ENCODE data around the gene MRPL47. TPM values are rescaled to one million over a fixed set of nuclear protein-coding genes. Genes with fewer than 3 reads are reported as not detected.

Gene MRPL47
- polyA plus RNA-seq, 1 donor (not counting 4 experiments of a cell fraction or from before 2014, with no cell fraction given), result 80.8 TPM

- FAIRE-seq, result no peak
- no peak overlapping the region for H3K27ac ChIP-seq (ENCODE audit: control insufficient read depth, insufficient read depth, low read length)
- H3K9me1 ChIP-seq (ENCODE audit: control insufficient read depth, extremely low read depth, insufficient read depth, low read length), result no peaks in the 10 kb centered on the region
- H3K9ac ChIP-seq (ENCODE audit: control insufficient read depth, extremely low read depth, insufficient read depth, low read length), result no peak overlapping the region
- no peak overlapping the region for H2AFZ ChIP-seq (ENCODE audit: control insufficient read depth, low read length)
- no peaks in the 10 kb centered on the region for H3K4me1 ChIP-seq (ENCODE audit: control insufficient read depth, extremely low read depth, insufficient read depth, low read length)
- no peak for DNase-seq (ENCODE audit: low read depth, low spot score)
- dilution Hi-C loops (cut with MboI; ENCODE audit: extremely low pct_ligation_motif_present, low sequenced_read_pairs), result no loop called here
- TF ChIP-seq CTCF (optimal IDR thresholded peaks at IDR 0.05 in 1 of 3, IDR thresholded peaks at IDR 0.05 in 1 of 3, conservative IDR thresholded peaks at IDR 0.05 in 1 of 3; ENCODE audit: extremely low read depth in 1 of 3, insufficient read depth in 2 of 3, low read length in 3 of 3) (no peak), EZH2 (IDR thresholded peaks at IDR 0.05; ENCODE audit: low read length) (no peak)
- H3K36me3 ChIP-seq (ENCODE audit: control insufficient read depth in 2 of 2, extremely low read depth in 1 of 2, insufficient read depth in 2 of 2, low read length in 2 of 2), result no peaks in the 10 kb centered on the region
- H3K9me3 ChIP-seq (ENCODE audit: control insufficient read depth, low read depth, low read length), result no peaks in the 10 kb centered on the region
- no peaks in the 10 kb centered on the region for H4K20me1 ChIP-seq (ENCODE audit: control insufficient read depth, extremely low read depth, insufficient read depth, low read length)
- no peaks in the 10 kb centered on the region for H3K27me3 ChIP-seq (ENCODE audit: control insufficient read depth, extremely low read depth, insufficient read depth, low read length)
- H3K4me2 ChIP-seq (ENCODE audit: control insufficient read depth, extremely low read depth, insufficient read depth, low read depth, low read length), result no peak overlapping the region
- H3K4me3 ChIP-seq (ENCODE audit: control insufficient read depth in 2 of 3, extremely low read depth in 1 of 3, insufficient read depth in 2 of 3, low read depth in 1 of 3, low read length in 3 of 3), result no peak overlapping the region
- H3K79me2 ChIP-seq (ENCODE audit: control insufficient read depth, insufficient read depth, low read length), result no peaks in the 10 kb centered on the region
Measured at GRCh38 chr3:179640469-179640868, 36.0 kb upstream of the MRPL47 start.

DNA sequence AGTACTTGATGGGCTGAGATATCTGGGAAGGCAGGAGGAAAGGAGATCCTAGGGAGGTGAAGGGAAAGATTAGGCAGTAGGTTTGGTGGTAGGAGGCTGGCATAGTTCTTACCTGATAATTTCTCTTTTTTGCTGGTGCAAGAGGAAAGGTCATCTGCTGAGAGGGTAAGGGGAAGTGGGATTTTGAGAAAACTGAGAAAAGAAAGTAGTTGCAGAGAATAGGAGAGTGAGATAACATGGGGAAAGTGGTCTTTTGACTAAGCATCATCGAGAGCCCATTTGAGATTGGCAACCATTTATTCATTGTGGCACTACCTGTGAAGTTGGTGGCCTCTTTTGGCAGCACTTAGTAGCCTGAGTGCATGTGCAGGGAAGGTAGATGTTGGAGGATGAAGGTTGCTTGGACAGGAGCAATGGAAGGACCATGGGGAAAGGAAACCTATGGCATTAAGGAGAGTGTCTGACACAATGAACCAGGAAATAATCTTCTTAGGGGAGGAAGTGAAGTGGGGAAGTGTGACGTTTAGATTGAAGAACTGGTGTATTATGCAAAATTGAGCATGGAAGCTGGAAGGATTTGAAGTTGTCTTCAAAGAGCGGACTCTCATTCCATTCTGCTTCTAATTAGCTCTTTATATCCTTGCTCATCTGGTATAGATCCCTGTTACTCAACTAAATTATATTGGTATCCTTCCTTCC lies 26.5 kb upstream of the MRPL47 start:
- H3K9ac ChIP-seq (ENCODE audit: control insufficient read depth, extremely low read depth, insufficient read depth, low read length), result no peak overlapping the region
- H3K27ac ChIP-seq (ENCODE audit: control insufficient read depth, insufficient read depth, low read length), result no peak overlapping the region
- H3K4me3 ChIP-seq (ENCODE audit: control insufficient read depth in 2 of 3, extremely low read depth in 1 of 3, insufficient read depth in 2 of 3, low read depth in 1 of 3, low read length in 3 of 3), result no peak overlapping the region
- H4K20me1 ChIP-seq (ENCODE audit: control insufficient read depth, extremely low read depth, insufficient read depth, low read length), result no peaks in the 10 kb centered on the region
- no peaks in the 10 kb centered on the region for H3K79me2 ChIP-seq (ENCODE audit: control insufficient read depth, insufficient read depth, low read length)
- no peaks in the 10 kb centered on the region for H3K9me3 ChIP-seq (ENCODE audit: control insufficient read depth, low read depth, low read length)
- H3K36me3 ChIP-seq (ENCODE audit: control insufficient read depth in 2 of 2, extremely low read depth in 1 of 2, insufficient read depth in 2 of 2, low read length in 2 of 2), result peaks cover 0 to under 1% of the 10 kb centered on the region in 2 experiments
- FAIRE-seq (no peak), DNase-seq (ENCODE audit: low read depth, low spot score) (no peak)
- H3K4me1 ChIP-seq (ENCODE audit: control insufficient read depth, extremely low read depth, insufficient read depth, low read length), result no peaks in the 10 kb centered on the region
- no peak for TF ChIP-seq EZH2 (IDR thresholded peaks at IDR 0.05; ENCODE audit: low read length)
- no peak for TF ChIP-seq CTCF (optimal IDR thresholded peaks at IDR 0.05 in 1 of 3, IDR thresholded peaks at IDR 0.05 in 1 of 3, conservative IDR thresholded peaks at IDR 0.05 in 1 of 3; ENCODE audit: extremely low read depth in 1 of 3, insufficient read depth in 2 of 3, low read length in 3 of 3)
- no peak overlapping the region for H2AFZ ChIP-seq (ENCODE audit: control insufficient read depth, low read length)
- H3K9me1 ChIP-seq (ENCODE audit: control insufficient read depth, extremely low read depth, insufficient read depth, low read length), result no peaks in the 10 kb centered on the region
- dilution Hi-C loops (cut with MboI; ENCODE audit: extremely low pct_ligation_motif_present, low sequenced_read_pairs), result no loop called here
- H3K4me2 ChIP-seq (ENCODE audit: control insufficient read depth, extremely low read depth, insufficient read depth, low read depth, low read length), result no peak overlapping the region
- H3K27me3 ChIP-seq (ENCODE audit: control insufficient read depth, extremely low read depth, insufficient read depth, low read length), result no peaks in the 10 kb centered on the region
